Measurements from ENCODE around the gene CWC22. TPM values are rescaled to one million over a fixed set of nuclear protein-coding genes. Genes with fewer than 3 reads are reported as not detected.
A peak's percentile ranks its signal among the peaks of the same experiment; 100 is the strongest.
"Not testable (repeated sequence)": the region's sequence is repeated elsewhere in the genome, so short reads cannot be mapped to it uniquely, and the experiment has no call there.

The CWC22 gene
- total RNA-seq = 1 to 10 TPM; 5.2 to 7.8 (median 7.2) TPM
- long read RNA-seq, partial matches to known transcripts = 1 of 1 reads
- long read RNA-seq, other reads (novel, unspliced or antisense) = 0 of 1 reads

GRCh38 chr2:180006781-180007579, at the start of gene CWC22:
Gene CWC22, minus strand, starts transcription at chr2:180007297. Its CDS starts 13,956 bp downstream, at chr2:179993341.
- WGBS (ENCODE audit: insufficient coverage, low coverage, low lambda C conversion rate, missing lambda C conversion rate) = under 1% methylated on average over 43 of the region's 46 CpGs
- Histone ChIP-seq H3K27me3 (no peaks in the 10 kb centered on the region), H3K4me3 (peak within 1 kb of the TSS; percentile 68 to 71 (median 69)), H3K36me3 (no peaks in the 10 kb centered on the region), H3K27ac (peak within 1 kb of the TSS; percentile 81 to 97 (median 91)), H3K9me3 (peaks cover 0 to 2% (median 0%) of the 10 kb centered on the region in 4 donors), H3K4me1 (peaks cover 0 to 11% (median 3%) of the 10 kb centered on the region in 4 donors)
- intact Hi-C loops (cut with DNase I) = no loop called here
- DNase-seq = peak; percentile 78 to 89 (median 88)
- TF ChIP-seq POLR2A (IDR thresholded peaks at IDR 0.05) = peak; percentile 64
- TF ChIP-seq, protein P1, sequence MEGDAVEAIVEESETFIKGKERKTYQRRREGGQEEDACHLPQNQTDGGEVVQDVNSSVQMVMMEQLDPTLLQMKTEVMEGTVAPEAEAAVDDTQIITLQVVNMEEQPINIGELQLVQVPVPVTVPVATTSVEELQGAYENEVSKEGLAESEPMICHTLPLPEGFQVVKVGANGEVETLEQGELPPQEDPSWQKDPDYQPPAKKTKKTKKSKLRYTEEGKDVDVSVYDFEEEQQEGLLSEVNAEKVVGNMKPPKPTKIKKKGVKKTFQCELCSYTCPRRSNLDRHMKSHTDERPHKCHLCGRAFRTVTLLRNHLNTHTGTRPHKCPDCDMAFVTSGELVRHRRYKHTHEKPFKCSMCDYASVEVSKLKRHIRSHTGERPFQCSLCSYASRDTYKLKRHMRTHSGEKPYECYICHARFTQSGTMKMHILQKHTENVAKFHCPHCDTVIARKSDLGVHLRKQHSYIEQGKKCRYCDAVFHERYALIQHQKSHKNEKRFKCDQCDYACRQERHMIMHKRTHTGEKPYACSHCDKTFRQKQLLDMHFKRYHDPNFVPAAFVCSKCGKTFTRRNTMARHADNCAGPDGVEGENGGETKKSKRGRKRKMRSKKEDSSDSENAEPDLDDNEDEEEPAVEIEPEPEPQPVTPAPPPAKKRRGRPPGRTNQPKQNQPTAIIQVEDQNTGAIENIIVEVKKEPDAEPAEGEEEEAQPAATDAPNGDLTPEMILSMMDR (IDR thresholded peaks at IDR 0.05) = no peak
- ATAC-seq = peak; percentile 97 to 99 (median 98)

GRCh38 chr2:180056367-180057118, 49.4 kb upstream of the CWC22 start:
- DNase-seq = no peak
- no peak overlapping the region for H3K27ac ChIP-seq
- intact Hi-C loops (cut with DNase I) = no loop called here
- 54% methylated on average over 15 of the region's 15 CpGs for WGBS (ENCODE audit: insufficient coverage, low coverage, low lambda C conversion rate, missing lambda C conversion rate)
- no peaks in the 10 kb centered on the region for H3K9me3 ChIP-seq
- H3K4me1 ChIP-seq = no peaks in the 10 kb centered on the region
- TF ChIP-seq POLR2A (IDR thresholded peaks at IDR 0.05) = no peak
- TF ChIP-seq, protein P1 (IDR thresholded peaks at IDR 0.05) = no peak
- ATAC-seq = no peak
- H3K4me3 ChIP-seq = no peak overlapping the region
- no peaks in the 10 kb centered on the region for H3K36me3 ChIP-seq
- H3K27me3 ChIP-seq = no peaks in the 10 kb centered on the region

DNA sequence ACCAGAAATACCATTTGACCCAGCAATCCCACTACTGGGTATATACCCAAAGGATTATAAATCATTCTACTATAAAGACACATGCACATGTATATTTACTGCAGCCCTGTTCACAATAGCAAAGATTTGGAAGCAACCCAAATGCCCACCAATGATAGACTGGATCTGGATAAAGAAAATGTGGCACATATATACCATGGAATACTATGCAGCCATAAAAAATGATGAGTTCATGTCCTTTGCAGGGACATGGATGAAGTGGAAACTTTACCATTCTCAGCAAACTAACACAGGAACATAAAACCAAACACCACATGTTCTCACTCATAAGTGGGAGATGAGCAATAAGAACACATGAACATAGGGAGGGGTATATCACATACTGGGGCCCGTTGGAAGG, 47.5 kb upstream of the CWC22 start:
- ATAC-seq; H3K27ac ChIP-seq; H3K4me3 ChIP-seq; intact Hi-C loops (cut with DNase I); H3K4me1 ChIP-seq; H3K36me3 ChIP-seq; DNase-seq; H3K9me3 ChIP-seq; H3K27me3 ChIP-seq: not testable (repeated sequence)
- 60% methylated on average over 1 of the region's 1 CpG for WGBS (ENCODE audit: insufficient coverage, low coverage, low lambda C conversion rate, missing lambda C conversion rate)

DNA sequence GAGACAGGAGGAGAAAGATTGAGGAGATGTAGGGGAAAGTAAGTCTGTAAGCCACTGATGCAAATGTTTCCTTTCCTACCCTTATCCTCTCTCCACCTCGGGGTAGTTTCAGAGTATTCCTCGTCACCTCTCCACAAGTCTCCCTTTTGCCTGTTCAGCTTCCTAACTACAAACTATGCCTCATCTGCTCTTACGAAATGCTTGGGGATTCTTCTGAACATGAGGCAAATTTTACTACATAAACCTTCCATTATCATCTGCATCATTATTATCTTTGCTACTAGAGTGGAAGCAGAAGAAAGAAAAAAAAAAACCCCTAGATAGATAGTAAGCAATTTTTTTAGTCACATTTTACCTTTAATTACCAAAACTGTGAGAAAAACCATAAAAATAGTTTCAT, 43.1 kb upstream of the CWC22 start:
- no peak for ATAC-seq
- WGBS (ENCODE audit: insufficient coverage, low coverage, low lambda C conversion rate, missing lambda C conversion rate) = 64% methylated on average over 3 of the region's 3 CpGs
- Histone ChIP-seq H3K9me3 (no peaks in the 10 kb centered on the region), H3K27ac (no peak overlapping the region), H3K4me1 (no peaks in the 10 kb centered on the region), H3K27me3 (no peaks in the 10 kb centered on the region), H3K4me3 (no peak overlapping the region), H3K36me3 (no peaks in the 10 kb centered on the region)
- no peak for TF ChIP-seq POLR2A (IDR thresholded peaks at IDR 0.05)
- intact Hi-C loops (cut with DNase I) = no loop called here
- no peak for DNase-seq

DNA sequence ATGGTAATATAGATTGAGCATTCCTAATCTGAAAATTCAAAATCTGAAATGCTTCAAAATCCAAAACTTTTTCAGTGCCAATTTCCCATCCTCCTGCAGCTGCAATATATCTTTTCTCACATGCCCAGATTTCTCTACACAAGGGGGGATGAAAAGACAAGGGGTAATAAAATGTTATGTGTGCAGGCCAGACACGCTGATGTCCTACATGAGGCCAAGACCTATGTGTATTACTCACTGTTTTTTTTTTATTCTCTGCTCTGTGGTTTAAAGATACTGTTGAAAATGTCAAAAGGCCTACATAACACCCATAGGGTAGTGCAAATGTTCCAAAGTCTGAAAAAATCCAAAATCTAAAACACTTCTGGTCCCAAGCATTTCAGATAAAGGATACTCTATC, 41.2 kb upstream of the CWC22 start:
- Histone ChIP-seq H3K9me3 (no peaks in the 10 kb centered on the region), H3K27ac (no peak overlapping the region), H3K36me3 (no peaks in the 10 kb centered on the region), H3K4me1 (no peaks in the 10 kb centered on the region), H3K27me3 (no peaks in the 10 kb centered on the region), H3K4me3 (no peak overlapping the region)
- WGBS (ENCODE audit: insufficient coverage, low coverage, low lambda C conversion rate, missing lambda C conversion rate) = 50% methylated on average over 1 of the region's 1 CpG
- DNase-seq (no peak), ATAC-seq (no peak)
- intact Hi-C loops (cut with DNase I) = no loop called here
- no peak for TF ChIP-seq POLR2A (IDR thresholded peaks at IDR 0.05)
- TF ChIP-seq, protein P1 (IDR thresholded peaks at IDR 0.05) = no peak
